HAP-1 (cell line): Measurements from ENCODE around the gene ADCY9.
A peak's percentile ranks its signal among the peaks of the same experiment; 100 is the strongest.
"Not testable (repeated sequence)": the region's sequence is repeated elsewhere in the genome, so short reads cannot be mapped to it uniquely, and the experiment has no call there.

Experiments
- DNase-seq, 2 experiments: peaks; one replicate each; pipeline ENCODE4 v3.0.0-alpha.2; 2016 to 2020; ENCODE audit warnings: low spot score in 2 of 2
- H3K27me3 ChIP-seq: fragments of 250-450 bp; sonication (Bioruptor Pico); 2 replicates; pipeline ENCODE4 v1.5.1; 2020; ENCODE audit warnings: low read depth, mild to moderate bottlenecking, moderate library complexity
- H3K36me3 ChIP-seq: fragments of 250-450 bp; sonication (Bioruptor Pico); replicated peaks from 2 replicates; pipeline ENCODE4 v1.5.1; 2020; ENCODE audit warnings: mild to moderate bottlenecking
- H3K4me1 ChIP-seq: fragments of 250-450 bp; sonication (Bioruptor Pico); 2 replicates; pipeline ENCODE4 v1.5.1; 2020; ENCODE audit warnings: mild to moderate bottlenecking
- H3K4me3 ChIP-seq: fragments of 250-450 bp; sonication (Bioruptor Pico); 2 replicates; pipeline ENCODE4 v1.5.1; 2020; ENCODE audit warnings: mild to moderate bottlenecking, moderate library complexity
- H3K9me3 ChIP-seq: fragments of 250-450 bp; sonication (Bioruptor Pico); 2 replicates; pipeline ENCODE4 v1.5.1; 2020; ENCODE audit warnings: mild to moderate bottlenecking, moderate library complexity
- in situ Hi-C: fragments of 300-500 bp; cut with MboI; formaldehyde crosslinking; loops from 3 replicates; pipeline ENCODE4 v1.14.3; 2020; ENCODE audit warnings: low sequenced_read_pairs, inconsistent platforms, mixed read lengths

Gene ADCY9

DNA sequence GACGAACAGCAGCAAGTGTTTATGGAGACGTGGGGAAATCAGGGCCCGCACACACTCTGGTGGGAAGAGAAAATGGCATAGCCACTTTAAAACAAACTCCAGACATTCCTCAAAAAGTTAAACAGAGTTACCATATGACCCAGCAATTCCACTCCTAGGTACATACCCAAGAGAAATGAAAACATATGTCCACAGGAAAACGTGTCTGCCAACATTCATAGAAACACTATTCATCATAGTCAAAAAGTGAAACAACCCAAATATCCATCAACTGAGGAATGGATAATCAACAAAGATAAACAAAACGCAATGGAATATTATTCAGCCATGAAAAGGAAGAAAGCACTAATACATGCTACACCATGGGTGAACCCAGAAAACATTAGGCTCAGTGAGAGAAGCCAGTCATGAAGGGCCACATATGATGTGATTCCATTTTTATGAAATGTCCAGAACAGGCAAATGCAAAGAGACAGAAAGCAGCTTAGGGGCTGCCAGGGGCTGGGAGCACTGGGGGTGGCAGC lies 32.8 kb downstream of the ADCY9 start:
- in situ Hi-C loops, result no loop called here
- Histone ChIP-seq H3K9me3 (0 out of 2 replicates have a peak, but pooled peaks cover 3% of the 10 kb centered on the region), H3K36me3 (no peaks in the 10 kb centered on the region), H3K4me3 (no peak overlapping the region), H3K4me1 (no peaks in the 10 kb centered on the region), H3K27me3 (no peaks in the 10 kb centered on the region)
- no peak for DNase-seq

DNA sequence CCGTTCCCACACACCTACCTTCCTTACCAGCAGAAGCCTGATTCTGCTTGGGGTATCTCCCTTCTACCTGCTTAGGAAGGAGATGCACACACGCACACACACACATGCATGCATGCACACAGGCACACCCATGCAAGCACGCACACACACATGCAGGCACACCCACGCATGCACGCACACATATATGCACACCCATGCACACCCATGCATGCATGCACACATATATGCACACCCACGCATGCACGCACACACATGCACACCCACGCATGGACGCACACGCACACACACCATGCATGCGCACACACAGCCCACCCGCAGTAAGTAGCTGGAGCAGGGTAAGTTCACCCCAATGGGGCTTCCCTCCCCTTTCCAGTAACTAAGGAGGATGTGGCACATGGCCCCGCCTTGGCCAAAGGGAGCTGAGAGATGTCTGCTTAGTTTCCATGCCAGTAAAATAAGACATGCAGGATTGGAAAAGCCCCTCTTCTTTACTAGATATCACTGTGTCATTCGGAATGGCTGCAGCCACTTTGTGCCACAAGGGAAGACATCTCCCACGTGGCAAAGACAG lies 33.7 kb downstream of the ADCY9 start:
- in situ Hi-C loops, result no loop called here
- peaks cover 1% of the 10 kb centered on the region for H3K4me1 ChIP-seq

DNA sequence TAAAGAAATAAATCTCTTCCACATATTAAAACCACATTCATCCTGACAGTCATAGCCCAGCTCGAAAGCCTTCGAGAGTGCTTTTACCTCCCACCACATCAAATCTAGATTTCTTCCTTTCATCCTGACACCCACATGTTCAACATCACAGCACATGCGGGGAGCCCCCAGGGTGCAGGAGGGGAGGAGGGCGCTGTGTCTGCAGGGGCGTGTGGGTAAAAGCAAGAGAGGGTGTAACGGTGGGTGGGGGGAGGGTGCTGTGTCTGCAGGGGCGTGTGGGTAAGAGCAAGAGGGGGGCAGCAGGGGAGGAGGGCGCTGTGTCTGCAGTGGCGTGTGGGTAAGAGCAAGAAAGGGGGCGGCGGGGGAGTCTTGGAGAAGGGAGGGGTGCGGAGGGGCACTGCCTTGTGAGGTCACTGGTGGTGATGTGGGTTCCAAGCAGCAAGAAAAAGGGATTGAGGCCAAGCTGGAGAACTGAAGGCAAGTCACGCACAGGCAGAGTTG lies 34.7 kb downstream of the ADCY9 start:
- no peak for DNase-seq
- H3K27me3 ChIP-seq, result no peaks in the 10 kb centered on the region
- H3K4me1 ChIP-seq, result peaks cover 11% of the 10 kb centered on the region
- in situ Hi-C loops, result no loop called here
- H3K36me3 ChIP-seq, result no peaks in the 10 kb centered on the region
- 0 out of 2 replicates have a peak, but pooled peaks cover 3% of the 10 kb centered on the region for H3K9me3 ChIP-seq
- no peak overlapping the region for H3K4me3 ChIP-seq

More for the DNA sequence above, 33.7 kb downstream of the ADCY9 start:
- no peaks in the 10 kb centered on the region for H3K36me3 ChIP-seq
- no peak for DNase-seq
- no peaks in the 10 kb centered on the region for H3K27me3 ChIP-seq
- H3K9me3 ChIP-seq, result 0 out of 2 replicates have a peak, but pooled peaks cover 3% of the 10 kb centered on the region
- no peak overlapping the region for H3K4me3 ChIP-seq

DNA sequence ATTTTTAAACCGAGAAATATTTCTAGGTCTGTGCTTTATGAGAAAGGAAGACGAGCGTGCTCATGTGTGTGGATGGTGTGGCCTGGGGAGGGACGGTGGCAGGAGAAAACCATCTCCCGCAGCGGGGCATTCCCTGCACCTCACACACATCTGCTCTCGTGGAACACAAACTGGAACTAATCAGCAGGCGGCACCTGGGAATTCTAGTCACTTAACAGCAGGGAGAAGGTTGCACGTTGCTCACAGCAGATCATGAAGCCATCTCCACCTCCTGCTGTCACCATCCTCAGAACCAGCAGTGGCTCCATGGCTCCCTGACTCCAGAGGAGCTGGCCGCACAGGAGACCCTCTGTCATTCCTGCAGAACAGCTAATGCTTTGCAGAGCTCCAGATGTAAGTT lies 35.2 kb downstream of the ADCY9 start:
- H3K36me3 ChIP-seq, result no peaks in the 10 kb centered on the region
- peaks cover 11% of the 10 kb centered on the region for H3K4me1 ChIP-seq
- no peak for DNase-seq
- in situ Hi-C loops, result no loop called here
- no peaks in the 10 kb centered on the region for H3K27me3 ChIP-seq
- H3K4me3 ChIP-seq, result no peak overlapping the region
- 0 out of 2 replicates have a peak, but pooled peaks cover 3% of the 10 kb centered on the region for H3K9me3 ChIP-seq

DNA sequence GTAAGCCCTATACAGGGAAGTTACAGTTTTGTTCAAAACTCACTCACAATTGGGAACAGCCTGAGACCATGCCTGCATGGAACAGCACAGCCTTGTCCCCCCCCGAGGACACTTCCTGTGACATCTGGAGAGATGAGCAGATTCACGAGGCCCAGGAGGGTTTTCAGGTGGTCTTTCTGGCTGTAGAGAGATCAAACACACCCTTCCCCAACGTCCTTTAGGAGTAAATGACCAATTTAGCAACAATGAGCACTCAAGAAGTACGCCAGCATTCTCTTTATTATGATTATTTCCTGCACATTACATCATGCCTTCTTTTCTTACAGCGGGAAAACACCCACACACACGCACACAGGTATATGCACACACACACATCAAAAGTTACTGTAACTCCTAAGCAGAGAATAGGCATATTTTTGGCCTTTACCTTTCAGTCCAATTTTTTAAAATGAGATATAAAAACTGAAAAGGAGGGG lies 39.0 kb downstream of the ADCY9 start:
- no peak overlapping the region for H3K4me3 ChIP-seq
- H3K36me3 ChIP-seq, result no peaks in the 10 kb centered on the region
- in situ Hi-C loops, result no loop called here
- no peaks in the 10 kb centered on the region for H3K9me3 ChIP-seq
- peak in 1 of 2 experiments; percentile 35 for DNase-seq
- no peaks in the 10 kb centered on the region for H3K27me3 ChIP-seq
- peaks cover 11% of the 10 kb centered on the region for H3K4me1 ChIP-seq

DNA sequence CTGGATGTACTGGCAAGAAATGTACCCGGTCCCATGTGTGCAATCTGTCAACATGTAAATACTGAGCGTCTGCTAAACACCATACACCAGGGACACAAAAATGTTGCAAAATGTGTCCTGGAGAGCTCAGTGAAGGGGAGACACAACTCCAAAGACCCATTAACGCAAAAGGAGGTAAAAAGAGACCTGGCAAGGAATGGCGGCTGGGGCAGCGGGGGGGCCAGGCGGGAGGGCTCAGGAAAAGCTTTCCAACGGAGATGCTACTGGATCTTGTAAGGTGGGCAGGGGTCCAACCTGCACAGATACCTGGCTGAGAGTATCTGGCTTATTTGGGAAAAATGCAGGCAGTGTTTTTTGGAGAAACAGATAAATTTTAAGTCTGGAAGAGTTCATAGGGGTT lies 40.7 kb downstream of the ADCY9 start:
- Histone ChIP-seq H3K4me1 (peaks cover 11% of the 10 kb centered on the region), H3K4me3 (no peak overlapping the region), H3K27me3 (no peaks in the 10 kb centered on the region), H3K36me3 (no peaks in the 10 kb centered on the region), H3K9me3 (no peaks in the 10 kb centered on the region)
- in situ Hi-C loops, result no loop called here
- DNase-seq, result no peak

DNA sequence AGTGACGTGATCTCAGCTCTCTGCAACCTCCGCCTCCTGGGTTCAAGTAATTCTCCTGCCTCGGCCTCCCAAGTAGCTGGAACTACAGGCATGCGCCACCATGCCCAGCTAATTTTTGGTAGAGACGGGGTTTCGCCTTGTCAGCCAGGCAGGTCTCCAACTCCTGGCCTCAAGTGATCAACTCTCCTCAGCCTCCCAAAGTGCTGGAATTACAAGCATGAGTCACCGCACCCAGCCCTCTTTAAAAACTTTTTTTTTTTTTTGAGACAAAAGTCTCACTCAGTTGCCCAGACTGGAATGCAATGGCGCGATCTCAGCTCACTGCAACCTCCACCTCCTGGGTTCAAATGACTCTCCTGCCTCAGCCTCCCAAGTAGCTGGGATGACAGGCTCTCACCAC lies 43.1 kb downstream of the ADCY9 start:
- H3K27me3 ChIP-seq, H3K4me3 ChIP-seq, in situ Hi-C loops, H3K9me3 ChIP-seq, DNase-seq, H3K36me3 ChIP-seq: not testable (repeated sequence)
- peaks cover 11% of the 10 kb centered on the region for H3K4me1 ChIP-seq

DNA sequence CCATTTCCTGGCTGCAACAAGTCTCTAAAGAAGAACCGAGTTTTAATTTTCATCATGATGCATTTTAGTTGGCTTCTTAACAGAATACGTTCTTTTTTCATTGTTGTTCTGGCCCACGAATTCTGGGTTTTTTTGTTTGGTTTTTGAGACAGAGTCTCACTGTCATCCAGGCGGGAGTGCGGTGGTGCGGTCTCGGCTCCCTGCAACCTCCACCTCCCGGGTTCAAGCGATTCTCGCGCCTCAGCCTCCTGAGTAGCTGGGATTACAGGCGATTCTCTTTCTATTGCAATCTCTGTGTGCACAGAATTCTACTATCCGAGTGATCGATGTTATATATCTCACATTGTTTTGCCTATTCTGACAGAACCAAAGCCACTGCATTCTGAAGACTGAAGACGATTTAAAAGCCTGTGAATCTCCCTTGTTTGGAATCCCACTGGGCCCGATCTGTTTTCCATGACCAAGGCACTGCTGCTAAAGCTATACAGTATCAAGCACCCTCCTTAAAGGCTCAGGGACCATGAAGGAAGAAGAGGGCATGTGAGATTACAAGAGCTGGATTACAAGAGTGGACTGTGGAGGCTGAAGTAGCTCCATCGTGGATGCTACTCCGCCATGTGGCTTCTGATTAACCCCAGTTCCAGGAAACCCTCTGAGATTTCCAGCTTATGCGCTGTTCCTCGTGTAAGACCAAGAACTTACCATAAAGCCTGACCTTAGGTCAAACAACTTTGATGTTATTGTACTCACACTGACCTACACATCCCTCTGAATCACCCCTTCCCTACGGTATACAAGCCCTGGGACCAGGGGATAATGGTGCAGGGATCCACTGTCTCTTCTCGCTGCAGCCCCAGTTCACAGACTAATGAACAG lies 44.3 kb downstream of the ADCY9 start:
- in situ Hi-C loops, result no loop called here
- no peaks in the 10 kb centered on the region for H3K27me3 ChIP-seq

DNA sequence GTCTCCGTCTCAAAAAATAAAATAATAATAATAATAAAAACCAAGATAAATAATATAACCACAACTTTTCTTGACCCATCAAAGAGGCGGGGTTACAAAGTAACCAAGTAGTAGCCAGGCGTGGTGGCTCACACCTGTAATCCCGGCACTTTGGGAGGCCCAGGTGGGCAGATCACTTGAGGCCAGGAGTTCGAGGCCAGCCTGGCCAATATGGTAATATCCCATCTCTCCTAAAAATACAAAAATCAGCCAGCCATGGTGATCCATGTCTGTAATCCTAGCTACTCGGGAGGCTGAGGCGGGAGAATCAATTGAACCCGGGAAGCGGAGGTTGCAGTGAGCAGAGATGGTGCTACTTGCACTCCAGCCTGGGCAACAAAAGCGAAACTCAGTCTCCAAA lies 45.3 kb downstream of the ADCY9 start:
- in situ Hi-C loops, result no loop called here
- no peak overlapping the region for H3K4me3 ChIP-seq
- H3K9me3 ChIP-seq, result no peaks in the 10 kb centered on the region
- H3K27me3 ChIP-seq, result no peaks in the 10 kb centered on the region
- no peaks in the 10 kb centered on the region for H3K36me3 ChIP-seq
- no peaks in the 10 kb centered on the region for H3K4me1 ChIP-seq
- no peak for DNase-seq

More for the DNA sequence above, 44.3 kb downstream of the ADCY9 start:
- H3K4me3 ChIP-seq, result no peak overlapping the region
- no peaks in the 10 kb centered on the region for H3K9me3 ChIP-seq
- DNase-seq, result no peak
- H3K4me1 ChIP-seq, result peaks cover 3% of the 10 kb centered on the region
- H3K36me3 ChIP-seq, result no peaks in the 10 kb centered on the region

DNA sequence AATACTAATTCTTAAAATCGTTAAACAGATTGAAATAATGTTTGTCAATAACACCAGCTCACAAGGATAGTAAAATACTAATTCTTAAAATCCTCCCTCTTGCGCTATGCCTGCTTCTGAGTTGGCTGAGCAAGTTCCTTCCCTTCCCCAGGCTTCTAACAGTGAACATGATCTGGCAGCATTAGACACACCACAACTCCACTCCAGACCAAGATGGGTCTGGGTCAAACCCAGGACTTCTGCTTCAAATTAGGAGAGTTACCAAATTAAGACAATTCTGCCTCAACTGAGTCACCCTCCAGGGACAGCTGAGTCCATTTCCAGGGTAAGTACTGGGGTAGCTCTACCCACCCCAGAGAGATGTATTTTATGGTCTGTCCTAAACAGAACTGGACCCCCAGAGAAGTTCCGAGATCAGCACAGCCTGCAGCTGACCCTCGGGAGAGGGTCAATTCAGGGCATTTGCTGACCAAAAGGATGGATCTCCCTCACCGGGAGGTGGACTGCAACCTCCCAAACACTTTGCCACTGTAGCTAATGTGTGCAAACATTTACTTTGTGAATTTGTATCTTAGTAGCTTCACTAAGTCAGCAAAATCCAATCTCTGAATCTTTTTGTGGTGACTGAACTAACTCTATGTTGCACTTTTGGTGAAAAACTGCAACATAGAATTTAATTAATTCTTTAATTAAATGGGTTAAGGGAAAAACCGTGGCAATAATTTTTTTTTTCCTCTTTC lies 48.8 kb downstream of the ADCY9 start:
- no peak for DNase-seq
- Histone ChIP-seq H3K27me3 (no peaks in the 10 kb centered on the region), H3K9me3 (no peaks in the 10 kb centered on the region; the same call in 1 of the 2 replicates), H3K36me3 (no peaks in the 10 kb centered on the region), H3K4me1 (no peaks in the 10 kb centered on the region), H3K4me3 (no peak overlapping the region)
- in situ Hi-C loops, result no loop called here

DNA sequence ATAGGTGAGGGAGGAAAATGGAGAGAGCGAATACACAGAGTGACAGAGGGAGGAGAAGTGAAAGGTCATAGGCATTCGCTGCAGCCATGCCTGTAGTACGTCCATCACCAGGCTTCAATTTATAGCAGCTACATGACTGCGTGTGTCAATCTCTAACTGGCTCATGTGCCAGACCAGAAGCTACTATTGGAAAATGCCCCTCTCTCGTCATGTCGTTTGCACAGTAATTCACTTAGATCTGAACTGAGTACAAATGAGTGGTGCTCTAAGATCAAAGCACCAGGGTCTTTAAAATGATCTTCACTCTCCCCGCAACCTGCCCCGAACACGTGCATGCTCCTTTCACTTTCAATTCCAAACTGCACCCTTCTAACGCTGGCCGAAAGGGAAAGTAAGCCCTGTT lies 51.3 kb downstream of the ADCY9 start:
- DNase-seq, result no peak
- in situ Hi-C loops, result no loop called here
- H3K4me1 ChIP-seq, result no peaks in the 10 kb centered on the region
- no peak overlapping the region for H3K4me3 ChIP-seq
- H3K9me3 ChIP-seq, result no peaks in the 10 kb centered on the region; the same call in 1 of the 2 replicates
- no peaks in the 10 kb centered on the region for H3K27me3 ChIP-seq
- no peaks in the 10 kb centered on the region for H3K36me3 ChIP-seq

DNA sequence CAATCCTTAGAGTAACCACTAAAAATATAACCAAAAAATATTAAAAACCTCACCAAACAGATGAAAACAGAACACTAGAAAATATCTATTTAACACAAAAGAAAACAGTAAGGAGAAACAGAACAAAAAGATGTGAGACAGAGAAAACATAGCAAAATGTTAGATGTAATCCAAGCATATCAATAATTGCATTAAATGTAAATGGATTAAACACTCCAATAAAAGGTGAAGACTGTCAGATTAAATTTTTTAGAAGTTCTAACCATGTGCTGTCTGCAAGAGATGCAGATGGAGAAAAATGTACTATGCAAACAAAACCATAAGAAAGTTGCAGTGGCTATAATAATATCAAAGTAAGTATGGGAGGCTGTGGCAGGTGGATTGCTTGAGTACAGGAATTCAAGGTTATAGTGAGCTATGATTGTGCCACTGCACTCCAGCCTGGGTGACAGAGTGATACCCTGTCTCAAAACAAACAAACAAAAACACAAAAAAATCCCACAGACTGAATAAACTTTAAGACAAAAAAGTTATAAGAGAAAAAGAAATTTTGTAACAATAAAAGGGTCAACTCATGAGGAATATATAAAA lies 53.9 kb downstream of the ADCY9 start:
- no peak for DNase-seq
- Histone ChIP-seq H3K4me1 (no peaks in the 10 kb centered on the region), H3K9me3 (no peaks in the 10 kb centered on the region; the same call in 1 of the 2 replicates), H3K4me3 (no peak overlapping the region), H3K27me3 (no peaks in the 10 kb centered on the region), H3K36me3 (no peaks in the 10 kb centered on the region)
- in situ Hi-C loops, result no loop called here

DNA sequence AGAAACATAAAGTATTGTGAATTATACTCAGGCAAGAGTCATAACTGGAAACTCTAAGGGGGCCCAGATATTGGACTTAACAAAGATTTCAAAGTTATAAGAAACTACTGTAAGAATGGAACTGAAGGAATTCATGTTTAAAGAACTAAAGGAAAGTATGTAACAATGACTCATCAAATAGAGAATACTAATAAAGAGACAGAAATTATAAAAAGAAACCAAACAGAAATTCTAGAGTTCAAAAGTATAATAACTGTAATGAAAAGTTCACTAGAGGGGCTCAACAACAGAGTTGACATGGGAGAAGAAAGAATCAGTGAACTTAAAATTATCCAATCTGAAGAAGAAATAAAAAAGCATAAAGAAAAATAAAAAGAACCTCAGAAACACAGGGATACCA lies 55.4 kb downstream of the ADCY9 start:
- no peaks in the 10 kb centered on the region; the same call in 1 of the 2 replicates for H3K9me3 ChIP-seq
- in situ Hi-C loops, result no loop called here
- no peaks in the 10 kb centered on the region for H3K36me3 ChIP-seq
- no peak overlapping the region for H3K4me3 ChIP-seq
- no peaks in the 10 kb centered on the region for H3K4me1 ChIP-seq
- DNase-seq, result no peak
- H3K27me3 ChIP-seq, result no peaks in the 10 kb centered on the region
